Measurements from ENCODE around the gene PHLDB1. TPM values are rescaled to one million over a fixed set of nuclear protein-coding genes. Genes with fewer than 3 reads are reported as not detected.
A peak's percentile ranks its signal among the peaks of the same experiment; 100 is the strongest.

The PHLDB1 gene
- polyA plus RNA-seq, 1 experiment = 83.0 TPM

- ChIA-PET POLR2A (interaction anchor here (0.5 to 0.6 kb wide), 2 partner anchors 254 to 429 kb away, joined by 3 to 4 read pairs; no protein-coding TSS in a partner anchor), CTCF (interaction anchor here (0.5 kb wide), 1 partner anchor 279 kb away, joined by 8 read pairs; no protein-coding TSS in a partner anchor)
- no peaks in the 10 kb centered on the region for H3K9me3 ChIP-seq (ENCODE audit: control insufficient read depth, insufficient read depth, low read length)
- H3K27ac ChIP-seq (ENCODE audit: low read depth, low read length) = no peak overlapping the region
- TF ChIP-seq CTCF (IDR thresholded peaks at IDR 0.05; ENCODE audit: low read depth, low read length) = no peak
- DNase-seq (ENCODE audit: low read depth, low spot score) = no peak
- no peaks in the 10 kb centered on the region for H3K27me3 ChIP-seq (ENCODE audit: control insufficient read depth, insufficient read depth, low read length)
- H3K4me3 ChIP-seq (ENCODE audit: low read depth, low read length) = no peak overlapping the region
These were observed 49.2 kb downstream of the PHLDB1 start for GRCh38 chr11:118656563-118657165.

- Histone ChIP-seq H3K4me3 (ENCODE audit: low read depth, low read length) (no peak overlapping the region), H3K27me3 (ENCODE audit: control insufficient read depth, insufficient read depth, low read length) (no peaks in the 10 kb centered on the region), H3K27ac (ENCODE audit: low read depth, low read length) (no peak overlapping the region), H3K9me3 (ENCODE audit: control insufficient read depth, insufficient read depth, low read length) (no peaks in the 10 kb centered on the region)
- TF ChIP-seq CTCF (IDR thresholded peaks at IDR 0.05; ENCODE audit: low read depth, low read length) = no peak
- ChIA-PET POLR2A (interaction anchor here (0.6 kb wide), 1 partner anchor 255 kb away, joined by 4 read pairs; no protein-coding TSS in a partner anchor), CTCF (interaction anchor here (1.5 kb wide), 1 partner anchor 62 kb away, joined by 6 read pairs; no protein-coding TSS in a partner anchor)
- no peak for DNase-seq (ENCODE audit: low read depth, low spot score)
These were observed 49.8 kb downstream of the PHLDB1 start for GRCh38 chr11:118657238-118657637.

GRCh38 chr11:118657709-118658428 lies 50.5 kb downstream of the PHLDB1 start:
- no peak for TF ChIP-seq CTCF (IDR thresholded peaks at IDR 0.05; ENCODE audit: low read depth, low read length)
- no peaks in the 10 kb centered on the region for H3K9me3 ChIP-seq (ENCODE audit: control insufficient read depth, insufficient read depth, low read length)
- POLR2A ChIA-PET = no interaction called here
- H3K4me3 ChIP-seq (ENCODE audit: low read depth, low read length) = no peak overlapping the region
- CTCF ChIA-PET = interaction anchor here (0.8 to 1.5 kb wide), 5 partner anchors 13 to 271 kb away, joined by 3 to 12 read pairs (median 4); partner anchors contain the start of gene PHLDB1
- DNase-seq (ENCODE audit: low read depth, low spot score) = no peak
- H3K27me3 ChIP-seq (ENCODE audit: control insufficient read depth, insufficient read depth, low read length) = no peaks in the 10 kb centered on the region
- H3K27ac ChIP-seq (ENCODE audit: low read depth, low read length) = no peak overlapping the region

- POLR2A ChIA-PET = interaction anchor here (1.0 kb wide), 1 partner anchor 25 kb away, joined by 3 read pairs; no protein-coding TSS in a partner anchor
- peak; percentile 36 for TF ChIP-seq CTCF (IDR thresholded peaks at IDR 0.05; ENCODE audit: low read depth, low read length)
- Histone ChIP-seq H3K27me3 (ENCODE audit: control insufficient read depth, insufficient read depth, low read length) (no peaks in the 10 kb centered on the region), H3K9me3 (ENCODE audit: control insufficient read depth, insufficient read depth, low read length) (no peaks in the 10 kb centered on the region), H3K4me3 (ENCODE audit: low read depth, low read length) (no peak overlapping the region), H3K27ac (ENCODE audit: low read depth, low read length) (peak overlapping the region; percentile 47)
- no peak for DNase-seq (ENCODE audit: low read depth, low spot score)
- CTCF ChIA-PET = interaction anchor here (0.8 to 2.6 kb wide), 11 partner anchors 12 to 306 kb away, joined by 3 to 15 read pairs (median 4); partner anchors contain the start of genes PHLDB1 and UPK2
These were observed 51.3 kb downstream of the PHLDB1 start for GRCh38 chr11:118658429-118659313.

Data from AG04450 (cell line).